CD4-positive, alpha-beta T cell treated with Interleukin-4 for 1 hour (primary cell): ENCODE measurements around the gene SLC35B1.

Experiments used
- DNase-seq, 2 donors: peaks; one replicate each; pipeline ENCODE4 v3.0.0-alpha.2; 2020 to 2022

Gene SLC35B1

DNA sequence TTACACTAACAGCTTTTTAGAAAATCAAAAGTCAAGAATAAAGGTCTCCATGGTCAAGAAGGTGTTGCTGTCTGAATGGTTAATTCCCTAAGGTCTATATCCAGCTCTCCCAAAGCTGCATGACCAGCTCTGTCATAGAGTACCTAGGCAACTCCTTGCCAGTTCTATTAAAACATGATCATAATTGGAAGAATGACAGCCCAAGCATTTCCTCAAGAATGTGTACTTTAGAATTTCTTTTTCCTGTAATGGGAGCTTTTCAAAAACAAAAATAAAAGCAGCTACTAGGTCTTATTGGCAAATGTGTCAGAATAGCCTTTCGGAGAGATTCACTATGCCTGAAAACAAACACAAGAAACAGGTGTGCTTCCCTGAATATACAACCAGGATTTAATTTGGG, 37.8 kb downstream of the SLC35B1 start:
- no peak for DNase-seq

DNA sequence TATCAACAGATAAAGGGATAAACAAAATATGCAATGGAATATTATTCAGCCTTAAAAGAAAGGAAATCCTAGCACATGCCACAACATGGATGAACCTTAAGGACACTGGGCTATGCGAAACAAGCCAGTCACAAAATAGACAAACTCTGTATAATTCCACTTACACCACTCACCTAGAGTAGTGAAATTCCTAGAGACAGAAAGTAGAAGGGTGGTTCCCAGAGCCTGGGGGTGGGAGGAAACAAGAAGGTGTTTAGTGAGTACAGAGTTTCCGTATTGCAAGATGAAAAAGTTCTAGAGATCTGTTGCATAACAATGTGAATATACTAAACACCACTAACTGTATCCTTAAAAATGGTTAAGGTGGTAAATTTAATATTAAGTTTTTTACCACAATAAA, 39.9 kb downstream of the SLC35B1 start:
- no peak for DNase-seq

DNA sequence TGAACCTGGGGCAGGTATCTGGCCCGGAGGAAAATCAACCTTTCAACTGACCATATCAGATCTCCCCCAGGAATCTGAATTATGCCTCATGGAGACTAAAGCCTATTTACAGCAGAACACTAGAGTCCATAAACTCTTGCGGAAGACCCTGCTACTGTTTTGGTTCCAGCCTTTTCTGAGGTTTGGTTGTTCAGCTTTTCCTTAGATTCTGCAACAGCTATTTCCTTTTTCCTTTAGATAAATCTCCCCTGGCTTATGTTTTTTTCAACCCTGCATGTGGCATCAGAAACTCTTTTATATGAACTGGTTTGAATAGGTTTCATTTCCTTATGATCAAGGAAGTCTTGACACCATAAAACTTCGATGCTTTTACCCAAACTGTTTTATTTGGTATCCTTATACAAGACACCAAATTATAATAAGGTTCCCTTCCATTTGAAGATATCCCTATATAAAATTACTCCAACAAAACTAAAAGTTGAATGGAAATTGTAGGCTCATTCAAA, 43.0 kb downstream of the SLC35B1 start:
- no peak for DNase-seq

DNA sequence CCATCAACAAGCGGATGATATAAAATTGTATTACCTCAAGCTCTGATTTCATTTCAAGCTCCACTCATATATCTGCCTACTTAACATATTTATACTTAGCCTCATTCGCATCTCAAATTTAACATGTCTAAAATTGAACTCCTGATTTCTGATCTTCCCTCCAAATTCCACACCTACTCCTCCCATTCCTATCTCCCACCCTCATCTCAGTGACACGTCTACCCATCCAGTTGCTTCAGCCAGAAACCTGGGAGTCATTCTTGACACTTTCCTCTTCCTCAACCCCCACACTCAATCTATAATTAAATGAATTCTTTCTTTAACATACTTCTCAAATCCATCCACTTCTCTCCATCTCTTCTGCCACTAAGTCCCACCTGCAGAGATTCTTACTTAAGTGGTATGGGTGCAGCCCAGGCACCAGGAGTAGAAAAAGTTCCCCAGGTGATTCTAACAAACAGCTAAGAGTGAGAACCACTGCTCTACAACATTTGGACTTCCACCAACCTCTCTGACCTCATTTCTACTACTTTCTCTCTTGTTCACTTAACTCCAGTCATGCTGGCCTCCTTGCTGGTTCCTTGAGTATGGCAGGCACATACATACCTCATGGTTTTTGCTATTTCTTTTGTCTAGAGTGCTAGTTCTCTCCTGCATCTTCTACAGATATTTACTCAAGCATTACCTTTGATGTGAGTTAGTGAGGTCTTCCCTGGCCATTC, 47.9 kb downstream of the SLC35B1 start:
- no peak for DNase-seq

DNA sequence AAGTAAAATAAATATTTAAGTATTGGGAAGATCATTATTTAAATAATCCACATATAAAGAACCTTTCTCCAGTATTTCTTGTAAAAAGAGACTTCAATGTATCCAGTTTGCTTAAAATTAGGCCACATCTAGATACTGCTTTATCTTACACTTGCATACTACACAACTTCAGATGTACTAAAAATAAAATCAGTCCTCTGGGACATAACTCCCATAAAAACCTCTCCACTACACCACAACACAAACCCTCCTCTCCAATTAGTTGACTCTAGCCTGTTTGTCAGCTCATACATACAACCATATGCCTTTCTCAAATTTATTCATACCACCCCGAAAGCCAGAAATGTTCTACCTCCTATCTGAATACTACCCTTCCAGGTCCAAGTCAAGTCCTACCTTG, 51.5 kb downstream of the SLC35B1 start:
- DNase-seq: no peak
